ENCODE measurements around the gene ARHGEF28.

Gene ARHGEF28

GRCh38 chr5:73783828-73784227, 157.8 kb downstream of the ARHGEF28 start:
- no peak for DNase-seq (ENCODE audit: low read depth)

- no peak for DNase-seq (ENCODE audit: low read depth)
Observed at GRCh38 chr5:73786043-73786831, 160.2 kb downstream of the ARHGEF28 start.

- peak; percentile 42 for DNase-seq (ENCODE audit: low read depth)
Observed at GRCh38 chr5:73789851-73790281, 163.9 kb downstream of the ARHGEF28 start.

GRCh38 chr5:73791389-73791788, 165.4 kb downstream of the ARHGEF28 start:
- no peak for DNase-seq (ENCODE audit: low read depth)

GRCh38 chr5:73792687-73793320, 166.8 kb downstream of the ARHGEF28 start:
- DNase-seq (ENCODE audit: low read depth): peak; percentile 59

- DNase-seq (ENCODE audit: low read depth): peak; percentile 37
Observed at GRCh38 chr5:73793911-73794310, 167.9 kb downstream of the ARHGEF28 start.

GRCh38 chr5:73796164-73797131, 170.5 kb downstream of the ARHGEF28 start:
- peak; percentile 97 for DNase-seq (ENCODE audit: low read depth)

- DNase-seq (ENCODE audit: low read depth): no peak
Observed at GRCh38 chr5:73797132-73797510, 171.1 kb downstream of the ARHGEF28 start.

- DNase-seq (ENCODE audit: low read depth): no peak
Observed at GRCh38 chr5:73799401-73799972, 173.5 kb downstream of the ARHGEF28 start.

GRCh38 chr5:73801686-73802085, 175.7 kb downstream of the ARHGEF28 start:
- DNase-seq (ENCODE audit: low read depth): no peak

GRCh38 chr5:73805449-73805848, 179.5 kb downstream of the ARHGEF28 start:
- DNase-seq (ENCODE audit: low read depth): peak; percentile 30

GRCh38 chr5:73808911-73809310, 182.9 kb downstream of the ARHGEF28 start:
- no peak for DNase-seq (ENCODE audit: low read depth)

GRCh38 chr5:73810429-73810828, 184.4 kb downstream of the ARHGEF28 start:
- DNase-seq (ENCODE audit: low read depth): no peak

- no peak for DNase-seq (ENCODE audit: low read depth)
Observed at GRCh38 chr5:73812457-73812856, 186.5 kb downstream of the ARHGEF28 start.

GRCh38 chr5:73812962-73813588, 187.1 kb downstream of the ARHGEF28 start:
- peak; percentile 34 for DNase-seq (ENCODE audit: low read depth)

GRCh38 chr5:73814233-73814846, 188.3 kb downstream of the ARHGEF28 start:
- no peak for DNase-seq (ENCODE audit: low read depth)

- DNase-seq (ENCODE audit: low read depth): peak; percentile 52
Observed at GRCh38 chr5:73815631-73816030, 189.6 kb downstream of the ARHGEF28 start.

- DNase-seq (ENCODE audit: low read depth): peak; percentile 94
Observed at GRCh38 chr5:73816656-73817420, 190.8 kb downstream of the ARHGEF28 start.

GRCh38 chr5:73818357-73818756, 192.4 kb downstream of the ARHGEF28 start:
- peak; percentile 79 for DNase-seq (ENCODE audit: low read depth)

- no peak for DNase-seq (ENCODE audit: low read depth)
Observed at GRCh38 chr5:73820326-73820725, 194.3 kb downstream of the ARHGEF28 start.

All from amniotic epithelial cell (primary cell).